Activated gamma-delta T cell (primary cell): ENCODE results near the gene CNKSR3.

Experiments used
- DNase-seq: peaks from one replicate; lab custom pipeline; 2025; lab: John Stamatoyannopoulos, UW

CNKSR3 gene

GRCh38 chr6:154381548-154381947, 128.9 kb downstream of the CNKSR3 start:
- no peak for DNase-seq

GRCh38 chr6:154380741-154381140, 129.7 kb downstream of the CNKSR3 start:
- no peak for DNase-seq

GRCh38 chr6:154379585-154379984, 130.9 kb downstream of the CNKSR3 start:
- DNase-seq, result no peak

- DNase-seq, result no peak
Measured at GRCh38 chr6:154378518-154378917, 132.0 kb downstream of the CNKSR3 start.

- DNase-seq, result no peak
Measured at GRCh38 chr6:154377726-154378125, 132.8 kb downstream of the CNKSR3 start.

GRCh38 chr6:154373971-154374370, 136.5 kb downstream of the CNKSR3 start:
- no peak for DNase-seq

- DNase-seq, result no peak
Measured at GRCh38 chr6:154371281-154371680, 139.2 kb downstream of the CNKSR3 start.

- no peak for DNase-seq
Measured at GRCh38 chr6:154370545-154370944, 139.9 kb downstream of the CNKSR3 start.

- no peak for DNase-seq
Measured at GRCh38 chr6:154367839-154368695, 142.4 kb downstream of the CNKSR3 start.

- DNase-seq, result no peak
Measured at GRCh38 chr6:154367336-154367735, 143.1 kb downstream of the CNKSR3 start.

GRCh38 chr6:154363821-154364220, 146.7 kb downstream of the CNKSR3 start:
- DNase-seq, result no peak

GRCh38 chr6:154361476-154361875, 149.0 kb downstream of the CNKSR3 start:
- DNase-seq, result no peak

- no peak for DNase-seq
Measured at GRCh38 chr6:154360476-154360875, 150.0 kb downstream of the CNKSR3 start.

- no peak for DNase-seq
Measured at GRCh38 chr6:154359679-154360078, 150.8 kb downstream of the CNKSR3 start.

- no peak for DNase-seq
Measured at GRCh38 chr6:154359161-154359574, 151.3 kb downstream of the CNKSR3 start.

GRCh38 chr6:154358019-154358545, 152.4 kb downstream of the CNKSR3 start:
- no peak for DNase-seq

GRCh38 chr6:154356690-154357089, 153.8 kb downstream of the CNKSR3 start, which contains the start of gene IPCEF1:
IPCEF1 (minus strand) TSS chr6:154356803; CDS start chr6:154265947, 90,856 bp downstream.
- no peak for DNase-seq

GRCh38 chr6:154356113-154356512, 154.4 kb downstream of the CNKSR3 start:
- DNase-seq, result no peak

- DNase-seq, result no peak
Measured at GRCh38 chr6:154354265-154354777, 156.2 kb downstream of the CNKSR3 start.

GRCh38 chr6:154353626-154354025, 156.9 kb downstream of the CNKSR3 start:
- DNase-seq, result no peak

GRCh38 chr6:154352898-154353585, 157.4 kb downstream of the CNKSR3 start:
- no peak for DNase-seq

GRCh38 chr6:154350293-154350692, 160.2 kb downstream of the CNKSR3 start:
- DNase-seq, result no peak

- no peak for DNase-seq
Measured at GRCh38 chr6:154347981-154348380, 162.5 kb downstream of the CNKSR3 start.
